NCI-H1092 treated with DMSO at 0.1 percent for 48 hours (cell line): ENCODE data around the gene LENG9.
"Not testable (repeated sequence)": the region's sequence is repeated elsewhere in the genome, so short reads cannot be mapped to it uniquely, and the experiment has no call there.

ENCODE experiments used
- DNase-seq: peaks from one replicate; lab custom pipeline; 2025; lab: John Stamatoyannopoulos, UW

LENG9 gene

DNA sequence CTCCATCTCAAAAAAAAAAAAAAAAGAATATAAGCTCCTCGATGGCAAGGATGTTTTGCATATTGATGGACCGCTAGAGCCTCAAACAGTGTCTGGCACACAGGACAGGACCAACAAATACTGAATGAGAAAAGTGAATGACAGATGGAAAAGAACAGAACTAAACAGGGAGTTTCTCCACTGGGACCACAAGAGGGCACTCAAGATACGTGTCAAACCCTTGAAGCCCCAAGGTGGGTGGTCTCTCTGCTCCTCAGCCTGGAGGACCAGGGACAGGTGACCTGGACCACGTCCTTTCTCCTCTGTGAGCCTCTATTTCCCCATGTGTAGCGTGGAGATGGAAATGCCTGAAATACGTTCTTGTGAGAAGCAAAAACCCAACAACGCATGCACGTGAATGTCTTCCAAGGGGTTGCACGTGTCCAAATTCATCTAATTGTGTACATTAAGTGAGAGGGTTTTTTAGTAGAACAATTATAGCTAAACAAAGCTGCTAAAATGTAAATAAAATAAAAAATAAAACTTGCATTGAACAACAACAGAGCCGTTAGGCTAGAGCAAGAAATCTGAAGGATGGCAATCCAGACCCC is 15.2 kb upstream of the LENG9 start:
- peak; percentile 6 for DNase-seq

- DNase-seq: no peak
These were observed 14.1 kb upstream of the LENG9 start for GRCh38 chr19:54477650-54478049.

DNA sequence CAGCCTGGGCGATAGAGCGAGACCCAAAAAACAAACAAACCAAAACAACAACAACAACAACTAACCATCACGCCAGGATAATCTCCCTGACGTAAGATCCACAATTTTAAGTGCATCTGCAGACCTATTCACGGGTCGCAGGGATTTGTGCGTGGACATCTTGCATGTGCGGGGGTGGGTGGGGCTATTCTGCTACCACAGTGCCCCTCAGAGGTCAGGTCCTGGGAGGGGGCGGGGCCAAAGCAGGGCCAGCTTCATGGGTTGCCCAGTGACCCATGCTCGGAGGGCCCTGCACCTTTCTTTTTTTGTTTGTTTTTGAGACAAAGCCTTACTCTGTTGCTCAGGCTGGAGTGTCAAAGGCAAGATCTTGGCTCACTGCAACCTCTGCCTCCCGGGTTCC is 12.1 kb upstream of the LENG9 start:
- DNase-seq: no peak

DNA sequence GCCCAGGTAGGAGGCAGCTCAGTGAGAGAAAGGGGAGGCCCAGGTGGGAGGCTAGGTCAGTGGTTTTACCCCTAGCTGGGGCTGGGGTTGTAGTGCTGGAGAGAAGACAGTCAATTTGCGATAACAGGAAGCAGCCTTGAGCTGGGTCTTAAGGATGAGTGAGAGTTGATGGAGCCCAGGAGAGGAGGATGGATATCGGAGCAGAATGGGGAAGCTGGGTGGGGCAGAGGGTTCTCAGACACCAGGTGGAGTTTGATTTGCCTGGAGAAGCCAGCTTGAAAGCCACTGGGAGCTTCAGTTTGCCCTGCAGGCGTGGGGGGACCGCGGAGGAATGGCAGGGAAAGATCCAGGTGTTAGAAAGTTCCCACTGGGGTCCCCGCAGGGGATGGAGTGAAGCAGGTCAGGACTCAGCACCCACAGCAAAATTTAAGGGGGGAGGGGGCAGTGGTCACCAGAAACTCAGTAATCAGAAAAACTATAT is 10.4 kb upstream of the LENG9 start:
- no peak for DNase-seq

GRCh38 chr19:54473071-54473891 is 9.7 kb upstream of the LENG9 start, which contains the start of gene CDC42EP5:
CDC42EP5 (minus strand) TSS chr19:54473296; CDS start chr19:54465547, 7,749 bp downstream.
- DNase-seq: no peak

DNA sequence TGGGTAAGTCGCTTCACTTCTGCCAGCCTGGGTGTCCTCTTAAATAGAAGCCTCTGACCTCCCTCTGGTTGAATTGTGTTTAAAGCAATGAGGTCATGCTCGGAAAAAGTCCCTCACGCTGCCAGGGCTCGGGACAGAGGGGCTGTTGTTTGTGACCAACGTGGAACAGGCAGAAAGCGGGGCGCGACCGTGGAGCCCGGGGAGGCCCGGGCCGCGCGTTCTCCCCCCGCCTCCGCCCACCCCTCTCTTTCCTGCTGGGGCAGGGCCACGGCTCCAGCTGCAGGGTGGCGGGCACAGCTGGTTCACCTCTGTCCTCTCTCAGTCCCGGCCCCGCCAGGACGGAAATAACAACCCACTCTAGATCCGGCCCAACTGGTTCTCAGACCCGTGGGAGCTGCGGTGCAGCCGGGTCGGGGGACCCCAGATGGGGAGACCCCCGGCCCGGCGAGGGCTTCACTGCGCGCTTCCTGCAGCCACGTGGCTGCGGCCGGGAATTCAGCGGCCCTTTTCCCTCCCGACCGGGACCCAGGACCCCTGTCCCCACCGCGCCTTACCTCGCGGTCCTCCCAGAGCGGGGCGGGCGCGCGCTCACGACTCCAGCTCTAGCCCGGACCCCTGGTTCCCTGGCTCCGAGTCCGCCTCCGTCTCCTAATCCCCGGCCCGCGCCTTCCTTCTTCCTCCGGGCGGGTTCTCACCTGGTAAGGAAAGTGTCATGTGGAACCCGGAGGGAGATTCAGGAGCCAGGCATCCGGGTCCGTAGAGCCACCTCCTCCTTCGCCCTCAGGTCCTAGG is 7.6 kb upstream of the LENG9 start:
- no peak for DNase-seq

DNA sequence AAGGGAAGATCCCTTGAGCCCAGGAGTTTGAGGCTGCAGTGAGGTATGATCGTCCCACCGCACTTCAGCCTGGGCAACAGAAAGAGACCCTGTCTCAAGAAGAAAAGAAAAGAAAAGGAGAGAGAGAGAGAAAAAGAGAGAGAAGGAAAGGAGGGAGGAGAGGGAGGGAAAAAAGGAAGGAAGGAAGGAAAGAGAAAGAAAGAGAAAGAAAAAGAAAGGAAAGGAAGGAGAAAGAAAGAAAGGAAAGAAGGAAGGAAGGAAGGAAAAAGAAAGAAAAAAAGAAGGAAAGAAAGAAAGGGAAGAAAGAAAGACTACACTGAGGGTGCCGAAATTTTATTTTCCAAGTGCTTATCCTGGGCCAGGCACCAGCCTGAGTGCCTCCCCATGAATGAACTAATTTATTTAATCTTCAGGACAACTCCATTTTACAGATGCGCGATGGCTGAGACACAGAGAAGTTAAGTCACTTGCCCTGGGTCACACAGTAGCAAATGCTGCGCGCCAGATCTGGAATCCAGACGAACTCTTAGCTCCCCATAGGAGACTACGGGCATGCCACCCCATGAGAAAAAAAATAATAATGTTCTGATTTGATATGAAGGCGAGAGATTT is 6.8 kb upstream of the LENG9 start:
- no peak for DNase-seq

DNA sequence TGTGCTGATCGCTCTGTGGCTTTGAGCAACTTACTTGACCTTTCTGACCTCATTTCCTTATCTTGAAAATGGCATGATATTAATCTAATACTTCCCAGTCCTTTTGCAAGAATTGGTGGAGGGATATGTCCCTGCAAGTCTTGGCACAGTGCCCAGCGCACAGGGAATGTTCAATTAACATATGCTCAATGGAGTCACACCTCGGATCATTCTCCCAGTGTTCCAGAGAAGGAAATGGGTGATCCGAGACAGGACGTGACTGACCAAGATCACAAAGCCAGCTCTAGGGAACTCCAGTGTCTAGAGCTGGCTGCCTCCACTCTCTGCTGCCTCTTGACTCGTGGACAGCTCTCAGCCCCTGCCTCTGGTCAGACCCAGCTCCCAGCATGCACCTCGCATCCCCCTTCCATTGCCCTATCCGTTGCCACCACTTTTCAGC is 5.9 kb upstream of the LENG9 start:
- DNase-seq: no peak

DNA sequence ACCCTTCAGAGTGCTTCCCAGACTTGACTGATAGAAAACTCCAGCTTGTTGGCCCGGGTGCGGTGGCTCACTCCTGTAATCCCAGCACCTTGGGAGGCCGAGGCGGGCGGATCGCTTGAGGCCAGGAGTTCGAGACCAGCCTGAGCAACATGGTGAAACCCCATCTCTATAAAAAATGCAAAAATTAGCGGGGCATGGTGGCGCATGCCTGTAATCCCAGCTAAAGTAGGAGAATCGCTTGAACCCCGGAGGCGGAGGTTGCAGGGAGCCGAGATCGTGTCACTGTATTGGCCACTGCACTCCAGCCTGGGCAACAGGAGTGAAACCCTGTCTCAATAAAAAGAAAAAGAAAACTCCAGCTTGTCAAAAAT is 2.5 kb upstream of the LENG9 start:
- DNase-seq: not testable (repeated sequence)

DNA sequence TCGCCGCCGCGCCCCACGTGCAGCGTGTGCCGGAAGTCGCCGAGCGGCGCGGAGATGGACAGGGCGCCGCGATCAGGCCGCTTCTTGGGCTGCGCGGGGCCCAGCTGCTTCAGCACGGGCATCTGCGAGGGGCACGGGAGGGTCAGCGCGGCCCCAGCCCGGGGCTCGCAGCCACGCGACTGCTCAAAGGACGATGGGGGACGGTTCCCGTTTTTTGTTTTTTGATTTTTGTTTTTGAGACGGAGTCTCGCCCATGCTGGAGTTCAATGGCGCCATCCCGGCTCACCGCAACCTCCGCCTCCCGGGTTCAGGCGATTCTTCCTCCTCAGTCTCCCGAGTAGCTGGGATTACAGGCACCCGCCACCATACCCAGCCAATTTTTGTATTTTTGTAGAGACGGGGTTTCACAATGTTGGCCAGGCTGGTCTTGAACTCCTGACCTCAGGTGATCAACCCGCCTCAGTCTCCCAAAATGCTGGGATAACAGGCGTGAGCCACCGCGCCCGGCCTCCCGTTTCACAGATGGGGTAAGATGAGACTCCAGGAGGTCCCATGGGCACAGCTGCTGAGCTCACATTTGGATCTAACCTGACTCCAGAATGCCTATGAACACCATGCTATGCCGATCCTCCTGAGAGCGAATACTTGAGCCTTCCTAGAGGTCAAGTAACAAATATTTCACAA is 2.0 kb upstream of the LENG9 start:
- DNase-seq: no peak

DNA sequence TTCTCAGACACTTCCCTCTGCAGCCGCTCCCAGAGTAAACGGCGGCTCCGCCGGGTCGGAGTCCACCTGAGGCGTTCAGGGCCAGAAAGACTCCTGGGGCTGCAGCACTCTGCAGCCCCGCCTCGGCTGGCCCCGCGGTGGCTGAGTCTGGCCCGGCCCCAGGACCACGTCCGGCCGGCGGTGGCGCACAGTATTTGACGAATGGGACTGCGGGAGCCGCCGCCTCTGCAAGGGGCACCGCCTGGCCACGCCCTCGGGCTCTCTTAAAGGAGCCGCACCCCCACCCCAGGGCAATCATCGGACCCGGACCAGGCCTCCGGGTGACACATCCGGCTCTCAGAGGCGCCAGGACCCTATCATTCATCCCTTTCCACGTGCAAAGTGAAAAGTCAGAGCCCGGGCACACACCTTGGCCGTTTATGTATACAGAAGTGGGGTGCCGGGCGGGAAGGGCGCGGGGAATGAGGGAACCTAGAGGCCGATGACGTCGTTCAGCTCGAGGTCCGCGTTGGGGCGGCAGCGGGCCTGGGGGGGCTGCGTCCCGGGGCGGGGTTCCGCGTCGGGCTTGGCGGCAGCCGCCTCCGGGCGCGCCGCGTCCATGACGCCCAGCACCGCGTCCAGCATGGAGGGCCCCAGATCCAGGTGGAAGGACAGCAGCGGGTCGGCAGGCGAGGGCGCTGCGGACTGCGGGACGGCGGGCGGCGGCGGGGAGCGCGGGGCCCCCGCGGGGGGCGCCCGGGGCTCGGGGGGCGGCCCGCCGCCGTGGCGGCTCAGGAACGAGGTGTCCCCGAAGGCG is 1.2 kb upstream of the LENG9 start:
- DNase-seq: peak; percentile 2

GRCh38 chr19:54464044-54464629 is 559 bp upstream of the LENG9 start:
- DNase-seq: no peak

DNA sequence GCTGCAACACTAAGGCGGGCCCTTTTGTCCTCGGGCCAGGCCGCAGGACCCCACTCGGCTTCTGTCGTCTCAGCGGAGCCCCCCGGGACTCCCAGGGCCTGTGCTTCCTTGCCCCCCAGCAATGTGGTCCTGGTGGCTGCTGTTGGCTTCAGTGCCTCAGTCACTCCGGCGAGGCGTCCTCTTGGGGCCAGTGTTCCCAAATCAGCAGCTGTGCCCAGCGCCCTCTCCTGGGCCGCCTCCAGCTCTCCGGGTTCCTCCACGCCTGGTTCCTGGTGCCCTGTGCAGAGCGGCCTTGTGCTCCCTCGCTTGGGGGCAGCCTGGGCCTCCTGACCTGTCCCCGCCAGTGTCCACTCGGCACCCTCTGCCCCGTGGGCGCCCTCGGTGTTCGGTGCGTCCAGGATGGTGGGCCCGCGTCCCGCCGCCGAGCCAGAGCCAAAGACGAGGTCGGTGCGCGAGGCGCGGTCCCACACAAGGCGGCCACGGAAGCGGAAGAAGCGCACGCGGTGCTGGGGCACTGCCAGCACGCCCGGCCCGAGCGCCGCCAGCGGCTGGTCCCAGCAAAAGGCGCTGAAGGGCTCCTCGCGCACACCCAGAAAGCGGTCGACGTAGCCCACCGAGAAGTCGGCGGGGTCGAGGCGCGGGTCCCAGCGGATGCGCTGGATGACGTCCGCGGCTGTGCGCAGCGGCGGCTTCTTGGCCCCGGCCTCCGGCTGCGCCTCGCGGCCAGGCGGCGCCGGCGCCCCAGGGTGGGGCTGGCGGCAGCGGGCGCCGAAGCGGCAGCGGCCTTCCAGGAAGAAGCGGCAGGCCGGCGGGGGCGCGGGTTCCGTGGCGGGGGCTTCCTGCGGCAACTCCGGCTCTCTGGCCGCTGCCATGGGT is 685 bp downstream of the LENG9 start:
- no peak for DNase-seq

GRCh38 chr19:54462047-54462654 is 1.4 kb downstream of the LENG9 start:
- no peak for DNase-seq

DNA sequence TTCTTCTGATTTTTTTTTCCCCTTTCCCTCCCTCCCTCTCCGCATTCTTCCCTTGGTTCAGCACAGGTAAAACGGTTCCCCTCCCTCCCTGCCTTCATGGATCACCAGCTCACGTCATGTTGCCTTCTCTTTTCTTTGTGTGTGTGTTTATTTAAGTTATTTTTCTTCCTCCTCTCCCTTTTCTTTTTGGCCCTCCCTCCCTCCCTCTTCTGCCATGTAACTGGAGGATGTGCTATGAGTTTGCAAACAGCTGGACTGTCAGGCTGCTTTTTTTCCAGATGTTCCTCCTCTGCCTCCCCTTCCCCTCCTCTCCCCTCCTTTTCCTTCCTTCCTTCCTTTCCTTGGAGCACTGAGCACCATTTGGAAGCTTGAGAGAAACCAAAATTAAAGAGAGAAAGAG is 2.0 kb downstream of the LENG9 start:
- DNase-seq: no peak

DNA sequence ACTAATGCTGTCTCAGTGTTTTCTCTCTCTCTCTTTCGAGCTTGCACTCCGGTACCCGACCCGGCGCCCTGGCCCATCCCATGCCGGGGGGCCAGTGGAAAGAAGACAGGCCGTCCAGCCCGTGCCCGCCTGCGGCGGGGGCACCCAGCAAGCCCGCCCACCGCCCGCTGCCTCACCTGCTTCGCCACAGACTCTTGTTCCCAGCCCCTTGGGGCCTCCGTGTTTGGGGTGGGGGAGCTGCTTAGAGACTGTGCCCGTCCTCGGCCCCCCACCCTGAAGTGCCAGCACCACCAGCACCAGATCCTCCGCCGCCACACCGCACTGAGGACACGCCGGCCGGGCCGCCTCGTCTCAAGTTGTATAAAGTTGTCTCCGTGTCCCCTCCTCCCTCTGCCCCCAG is 2.4 kb downstream of the LENG9 start:
- no peak for DNase-seq

GRCh38 chr19:54460230-54461005 is 3.2 kb downstream of the LENG9 start:
- DNase-seq: no peak
